WTC11 (cell line): Measurements from ENCODE around the gene RPTOR. TPM values are rescaled to one million over a fixed set of nuclear protein-coding genes. Genes with fewer than 3 reads are reported as not detected.

Source experiments
- ATAC-seq: fragments of 200-7000 bp; cut with Tn5 transposase; 2 replicates; pipeline ENCODE4 v1.10.0; 2021; ENCODE audit warnings: mild to moderate bottlenecking, moderate library complexity
- CTCF ChIA-PET: fragments of 300-600 bp; sonication (Branson Sonifier 250); formaldehyde crosslinking; loops from one replicate; lab custom pipeline; 2021; ENCODE audit warnings: antibody characterized with exemption; lab: Charles Lee
- POLR2A ChIA-PET: fragments of 350-600 bp; sonication (Branson Sonifier 250); formaldehyde crosslinking; loops from one replicate; lab custom pipeline; 2021; ENCODE audit warnings: antibody characterized with exemption; lab: Charles Lee
- DNase-seq: peaks from one replicate; pipeline ENCODE4 v3.0.0; 2021; ENCODE audit warnings: low spot score
- H3K27ac Mint-ChIP-seq: 2 replicates; pipeline ENCODE4 v1.8.0; 2021; ENCODE audit warnings: mixed read lengths
- H3K27me3 Mint-ChIP-seq: 2 replicates; pipeline ENCODE4 v1.8.0; 2021; ENCODE audit warnings: low read depth, mild to moderate bottlenecking, moderate library complexity, mixed read lengths
- H3K36me3 Mint-ChIP-seq: 2 replicates; pipeline ENCODE4 v1.8.0; 2021; ENCODE audit warnings: mixed read lengths
- H3K4me1 Mint-ChIP-seq: 2 replicates; pipeline ENCODE4 v1.8.0; 2022; ENCODE audit warnings: mixed read lengths
- H3K4me3 Mint-ChIP-seq: 2 replicates; pipeline ENCODE4 v1.8.0; 2021; ENCODE audit warnings: mild to moderate bottlenecking, moderate library complexity, mixed read lengths
- H3K9me3 Mint-ChIP-seq: 2 replicates; pipeline ENCODE4 v1.8.0; 2021; ENCODE audit warnings: mixed read lengths
- CBFB ChIP-seq: sonication (generic); formaldehyde crosslinking; IDR thresholded peaks from 2 replicates; pipeline ENCODE4 v1.8.1; 2022; ENCODE audit warnings: mild to moderate bottlenecking, low read depth, missing genetic modification reagents
- ELF4 ChIP-seq: sonication (generic); formaldehyde crosslinking; IDR thresholded peaks from 2 replicates; pipeline ENCODE4 v1.8.1; 2022; ENCODE audit warnings: low read depth, mild to moderate bottlenecking, moderate library complexity, missing genetic modification reagents
- FOXK1 ChIP-seq: sonication (generic); formaldehyde crosslinking; IDR thresholded peaks from 2 replicates; pipeline ENCODE4 v1.8.0; 2022; ENCODE audit warnings: mild to moderate bottlenecking, moderate library complexity, missing genetic modification reagents
- GABPB1 ChIP-seq: sonication (generic); formaldehyde crosslinking; IDR thresholded peaks from 2 replicates; pipeline ENCODE4 v1.8.1; 2023; ENCODE audit warnings: mild to moderate bottlenecking, missing genetic modification reagents
- NFE2L1 ChIP-seq: sonication (generic); formaldehyde crosslinking; IDR thresholded peaks from 2 replicates; pipeline ENCODE4 v1.8.1; 2023; ENCODE audit warnings: missing genetic modification reagents
- NR2C2 ChIP-seq: sonication (generic); formaldehyde crosslinking; IDR thresholded peaks from 2 replicates; pipeline ENCODE4 v1.8.0; 2022; ENCODE audit warnings: mild to moderate bottlenecking, missing genetic modification reagents
- NR3C1 ChIP-seq: sonication (generic); formaldehyde crosslinking; conservative IDR thresholded peaks from 2 replicates; pipeline ENCODE4 v1.8.1; 2023; ENCODE audit warnings: low read depth, mild to moderate bottlenecking, missing genetic modification reagents
- OVOL2 ChIP-seq: fragments of 250-450 bp; sonication (Bioruptor Pico); IDR thresholded peaks from 2 replicates; pipeline ENCODE4 v1.9.0; 2021; ENCODE audit warnings: mild to moderate bottlenecking, borderline replicate concordance
- SMAD3 ChIP-seq: sonication (generic); formaldehyde crosslinking; IDR thresholded peaks from 2 replicates; pipeline ENCODE4 v1.8.0; 2022; ENCODE audit warnings: missing genetic modification reagents, mild to moderate bottlenecking, borderline replicate concordance
- STAT6 ChIP-seq: sonication (generic); formaldehyde crosslinking; conservative IDR thresholded peaks from 2 replicates; pipeline ENCODE4 v1.8.1; 2023; ENCODE audit warnings: mild to moderate bottlenecking, low read depth, missing genetic modification reagents, moderate library complexity
- TEAD1 ChIP-seq: sonication (generic); formaldehyde crosslinking; IDR thresholded peaks from 2 replicates; pipeline ENCODE4 v1.8.0; 2022; ENCODE audit warnings: mild to moderate bottlenecking, missing genetic modification reagents
- TEAD4 ChIP-seq: sonication (generic); formaldehyde crosslinking; IDR thresholded peaks from 2 replicates; pipeline ENCODE4 v1.8.0; 2022; ENCODE audit warnings: mild to moderate bottlenecking, missing genetic modification reagents
- ZNF425 ChIP-seq: fragments of 250-450 bp; sonication (Bioruptor Pico); conservative IDR thresholded peaks from 2 replicates; pipeline ENCODE4 v1.9.0; 2021; ENCODE audit warnings: mild to moderate bottlenecking
- ZNF512 ChIP-seq: sonication (generic); formaldehyde crosslinking; IDR thresholded peaks from 2 replicates; pipeline ENCODE4 v1.8.1; 2022; ENCODE audit warnings: missing genetic modification reagents, borderline replicate concordance
- total RNA-seq: library from RNA; stranded (reverse); gene quantifications from 3 replicates; pipeline ENCODE4 v1.2.3, GENCODE V29; 2021
- TF ChIP-seq, protein P1 (sequence below): fragments of 250-450 bp; sonication (Bioruptor Pico); IDR thresholded peaks from 2 replicates; pipeline ENCODE4 v1.9.0; 2021; ENCODE audit warnings: moderate library complexity, mild to moderate bottlenecking, inconsistent platforms, borderline replicate concordance
- TF ChIP-seq, protein P2 (sequence below): sonication (generic); formaldehyde crosslinking; IDR thresholded peaks from 2 replicates; pipeline ENCODE4 v1.8.1; 2022; ENCODE audit warnings: low read depth, mild to moderate bottlenecking, moderate library complexity, missing genetic modification reagents, borderline replicate concordance
- TF ChIP-seq, protein P3 (sequence below): sonication (generic); formaldehyde crosslinking; IDR thresholded peaks from 2 replicates; pipeline ENCODE4 v1.8.0; 2023; ENCODE audit warnings: mild to moderate bottlenecking, missing genetic modification reagents
- TF ChIP-seq, protein P4 (sequence below): sonication (generic); formaldehyde crosslinking; IDR thresholded peaks from 2 replicates; pipeline ENCODE4 v1.8.0; 2022; ENCODE audit warnings: missing genetic modification reagents

Gene RPTOR
- total RNA-seq, 1 experiment from 2014 or later = 41.0 TPM

DNA sequence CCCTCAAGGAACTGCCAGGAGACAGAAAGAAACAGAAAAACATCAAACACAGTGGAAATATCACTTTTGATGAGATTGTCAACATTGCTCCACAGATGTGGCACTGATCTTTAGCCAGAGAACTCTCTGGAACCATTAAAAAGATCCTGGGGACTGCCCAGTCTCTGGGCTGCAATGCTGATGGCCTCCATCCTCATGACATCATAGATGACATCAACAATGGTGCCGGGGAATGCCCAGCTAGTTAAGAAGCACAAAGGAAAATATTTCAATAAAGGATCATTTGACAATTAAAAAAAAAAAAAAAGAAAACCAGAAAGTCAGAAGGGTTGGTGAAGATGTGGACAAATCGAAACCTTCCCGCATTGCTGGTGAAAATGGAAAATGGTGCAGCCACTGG, 432.1 kb downstream of the RPTOR start:
- no peak for ATAC-seq
- Mint-ChIP-seq H3K36me3 (no peaks in the 10 kb centered on the region), H3K27ac (no peak overlapping the region), H3K27me3 (no peaks in the 10 kb centered on the region)
- POLR2A ChIA-PET = no interaction called here
- TF ChIP-seq SMAD3 (CRISPR knock-in tag) = no peak
- TF ChIP-seq ZNF512 (CRISPR knock-in tag) = no peak
- no peak for TF ChIP-seq ZNF425 (CRISPR knock-in tag)
- TF ChIP-seq, protein P1, sequence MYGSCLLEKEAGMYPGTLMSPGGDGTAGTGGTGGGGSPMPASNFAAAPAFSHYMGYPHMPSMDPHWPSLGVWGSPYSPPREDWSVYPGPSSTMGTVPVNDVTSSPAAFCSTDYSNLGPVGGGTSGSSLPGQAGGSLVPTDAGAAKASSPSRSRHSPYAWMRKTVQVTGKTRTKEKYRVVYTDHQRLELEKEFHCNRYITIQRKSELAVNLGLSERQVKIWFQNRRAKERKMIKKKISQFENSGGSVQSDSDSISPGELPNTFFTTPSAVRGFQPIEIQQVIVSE = no peak
- TF ChIP-seq, all 79 proteins: peak for 0
- DNase-seq = no peak
- CTCF ChIA-PET = no interaction called here
- Mint-ChIP-seq H3K4me1 (peaks cover 3% of the 10 kb centered on the region), H3K4me3 (no peak overlapping the region), H3K9me3 (peaks cover 7% of the 10 kb centered on the region)

GRCh38 chr17:80977172-80977571, 432.5 kb downstream of the RPTOR start:
- ATAC-seq (no peak), DNase-seq (no peak)
- peaks cover 7% of the 10 kb centered on the region for H3K9me3 Mint-ChIP-seq
- H3K4me1 Mint-ChIP-seq = peaks cover 3% of the 10 kb centered on the region
- no peaks in the 10 kb centered on the region for H3K36me3 Mint-ChIP-seq
- POLR2A ChIA-PET = no interaction called here
- no peaks in the 10 kb centered on the region for H3K27me3 Mint-ChIP-seq
- CTCF ChIA-PET = no interaction called here
- H3K27ac Mint-ChIP-seq = no peak overlapping the region
- H3K4me3 Mint-ChIP-seq = no peak overlapping the region
- no peak for TF ChIP-seq TEAD4 (CRISPR knock-in tag)
- TF ChIP-seq NFE2L1 (CRISPR knock-in tag) = no peak
- TF ChIP-seq TEAD1 (CRISPR knock-in tag) = no peak
- TF ChIP-seq GABPB1 = no peak
- TF ChIP-seq, protein P2, sequence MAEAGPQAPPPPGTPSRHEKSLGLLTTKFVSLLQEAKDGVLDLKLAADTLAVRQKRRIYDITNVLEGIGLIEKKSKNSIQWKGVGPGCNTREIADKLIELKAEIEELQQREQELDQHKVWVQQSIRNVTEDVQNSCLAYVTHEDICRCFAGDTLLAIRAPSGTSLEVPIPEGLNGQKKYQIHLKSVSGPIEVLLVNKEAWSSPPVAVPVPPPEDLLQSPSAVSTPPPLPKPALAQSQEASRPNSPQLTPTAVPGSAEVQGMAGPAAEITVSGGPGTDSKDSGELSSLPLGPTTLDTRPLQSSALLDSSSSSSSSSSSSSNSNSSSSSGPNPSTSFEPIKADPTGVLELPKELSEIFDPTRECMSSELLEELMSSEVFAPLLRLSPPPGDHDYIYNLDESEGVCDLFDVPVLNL = no peak
- no peak for TF ChIP-seq NR3C1 (CRISPR knock-in tag)
- no peak for TF ChIP-seq OVOL2 (CRISPR knock-in tag)
- TF ChIP-seq ZNF512 (CRISPR knock-in tag) = no peak
- TF ChIP-seq ELF4 (CRISPR knock-in tag) = no peak
- TF ChIP-seq, protein P3, sequence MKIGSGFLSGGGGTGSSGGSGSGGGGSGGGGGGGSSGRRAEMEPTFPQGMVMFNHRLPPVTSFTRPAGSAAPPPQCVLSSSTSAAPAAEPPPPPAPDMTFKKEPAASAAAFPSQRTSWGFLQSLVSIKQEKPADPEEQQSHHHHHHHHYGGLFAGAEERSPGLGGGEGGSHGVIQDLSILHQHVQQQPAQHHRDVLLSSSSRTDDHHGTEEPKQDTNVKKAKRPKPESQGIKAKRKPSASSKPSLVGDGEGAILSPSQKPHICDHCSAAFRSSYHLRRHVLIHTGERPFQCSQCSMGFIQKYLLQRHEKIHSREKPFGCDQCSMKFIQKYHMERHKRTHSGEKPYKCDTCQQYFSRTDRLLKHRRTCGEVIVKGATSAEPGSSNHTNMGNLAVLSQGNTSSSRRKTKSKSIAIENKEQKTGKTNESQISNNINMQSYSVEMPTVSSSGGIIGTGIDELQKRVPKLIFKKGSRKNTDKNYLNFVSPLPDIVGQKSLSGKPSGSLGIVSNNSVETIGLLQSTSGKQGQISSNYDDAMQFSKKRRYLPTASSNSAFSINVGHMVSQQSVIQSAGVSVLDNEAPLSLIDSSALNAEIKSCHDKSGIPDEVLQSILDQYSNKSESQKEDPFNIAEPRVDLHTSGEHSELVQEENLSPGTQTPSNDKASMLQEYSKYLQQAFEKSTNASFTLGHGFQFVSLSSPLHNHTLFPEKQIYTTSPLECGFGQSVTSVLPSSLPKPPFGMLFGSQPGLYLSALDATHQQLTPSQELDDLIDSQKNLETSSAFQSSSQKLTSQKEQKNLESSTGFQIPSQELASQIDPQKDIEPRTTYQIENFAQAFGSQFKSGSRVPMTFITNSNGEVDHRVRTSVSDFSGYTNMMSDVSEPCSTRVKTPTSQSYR (CRISPR knock-in tag) = no peak
- TF ChIP-seq NR2C2 (CRISPR knock-in tag) = no peak
- no peak for TF ChIP-seq FOXK1 (CRISPR knock-in tag)
- TF ChIP-seq, protein P4, sequence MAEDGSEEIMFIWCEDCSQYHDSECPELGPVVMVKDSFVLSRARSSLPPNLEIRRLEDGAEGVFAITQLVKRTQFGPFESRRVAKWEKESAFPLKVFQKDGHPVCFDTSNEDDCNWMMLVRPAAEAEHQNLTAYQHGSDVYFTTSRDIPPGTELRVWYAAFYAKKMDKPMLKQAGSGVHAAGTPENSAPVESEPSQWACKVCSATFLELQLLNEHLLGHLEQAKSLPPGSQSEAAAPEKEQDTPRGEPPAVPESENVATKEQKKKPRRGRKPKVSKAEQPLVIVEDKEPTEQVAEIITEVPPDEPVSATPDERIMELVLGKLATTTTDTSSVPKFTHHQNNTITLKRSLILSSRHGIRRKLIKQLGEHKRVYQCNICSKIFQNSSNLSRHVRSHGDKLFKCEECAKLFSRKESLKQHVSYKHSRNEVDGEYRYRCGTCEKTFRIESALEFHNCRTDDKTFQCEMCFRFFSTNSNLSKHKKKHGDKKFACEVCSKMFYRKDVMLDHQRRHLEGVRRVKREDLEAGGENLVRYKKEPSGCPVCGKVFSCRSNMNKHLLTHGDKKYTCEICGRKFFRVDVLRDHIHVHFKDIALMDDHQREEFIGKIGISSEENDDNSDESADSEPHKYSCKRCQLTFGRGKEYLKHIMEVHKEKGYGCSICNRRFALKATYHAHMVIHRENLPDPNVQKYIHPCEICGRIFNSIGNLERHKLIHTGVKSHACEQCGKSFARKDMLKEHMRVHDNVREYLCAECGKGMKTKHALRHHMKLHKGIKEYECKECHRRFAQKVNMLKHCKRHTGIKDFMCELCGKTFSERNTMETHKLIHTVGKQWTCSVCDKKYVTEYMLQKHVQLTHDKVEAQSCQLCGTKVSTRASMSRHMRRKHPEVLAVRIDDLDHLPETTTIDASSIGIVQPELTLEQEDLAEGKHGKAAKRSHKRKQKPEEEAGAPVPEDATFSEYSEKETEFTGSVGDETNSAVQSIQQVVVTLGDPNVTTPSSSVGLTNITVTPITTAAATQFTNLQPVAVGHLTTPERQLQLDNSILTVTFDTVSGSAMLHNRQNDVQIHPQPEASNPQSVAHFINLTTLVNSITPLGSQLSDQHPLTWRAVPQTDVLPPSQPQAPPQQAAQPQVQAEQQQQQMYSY (CRISPR knock-in tag) = no peak
- no peak for TF ChIP-seq CBFB (CRISPR knock-in tag)
- no peak for TF ChIP-seq STAT6 (CRISPR knock-in tag)
